Coronary artery (tissue), 2 donors: Measurements from ENCODE around the gene DHRS12.

Experiments used
- DNase-seq: peaks from one replicate; pipeline ENCODE4 v3.0.0-alpha.2; 2017; ENCODE audit warnings: low spot score
- H3K27ac ChIP-seq, 2 donors: fragments of 200-600 bp; sonication (generic); one replicate each; pipeline ENCODE4 v1.5.1; 2016 to 2019
- H3K4me3 ChIP-seq: fragments of 200-600 bp; sonication (generic); 2 replicates; pipeline ENCODE4 v1.5.1; 2016; ENCODE audit warnings: mild to moderate bottlenecking, moderate library complexity
- TF ChIP-seq, protein P1 (sequence below): fragments of 200-600 bp; sonication (generic); IDR thresholded peaks from one replicate; pipeline ENCODE4 v1.5.1; 2019; ENCODE audit warnings: antibody characterized with exemption

The DHRS12 gene

DNA sequence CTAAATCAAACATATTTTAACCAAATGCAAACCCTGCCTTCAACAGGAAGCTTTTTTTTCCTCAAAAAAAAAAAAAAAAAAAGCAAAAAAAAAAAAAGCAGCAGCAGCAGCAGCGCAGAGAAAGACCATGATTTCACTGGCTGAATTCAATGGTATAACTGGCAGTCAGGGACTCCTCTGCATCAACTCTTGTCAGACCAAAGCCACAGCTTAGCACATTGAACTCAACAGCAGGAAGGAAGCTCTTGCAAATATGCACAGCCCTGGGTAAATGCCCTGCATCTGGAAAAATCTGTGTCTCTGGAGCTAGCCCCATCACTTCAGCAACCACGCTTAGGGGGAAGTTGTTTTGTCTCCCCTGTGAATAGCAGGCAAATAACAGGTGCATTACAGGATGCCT is 17.6 kb upstream of the DHRS12 start:
- Histone ChIP-seq H3K4me3 (no peak overlapping the region), H3K27ac (no peak overlapping the region)
- TF ChIP-seq, protein P1, sequence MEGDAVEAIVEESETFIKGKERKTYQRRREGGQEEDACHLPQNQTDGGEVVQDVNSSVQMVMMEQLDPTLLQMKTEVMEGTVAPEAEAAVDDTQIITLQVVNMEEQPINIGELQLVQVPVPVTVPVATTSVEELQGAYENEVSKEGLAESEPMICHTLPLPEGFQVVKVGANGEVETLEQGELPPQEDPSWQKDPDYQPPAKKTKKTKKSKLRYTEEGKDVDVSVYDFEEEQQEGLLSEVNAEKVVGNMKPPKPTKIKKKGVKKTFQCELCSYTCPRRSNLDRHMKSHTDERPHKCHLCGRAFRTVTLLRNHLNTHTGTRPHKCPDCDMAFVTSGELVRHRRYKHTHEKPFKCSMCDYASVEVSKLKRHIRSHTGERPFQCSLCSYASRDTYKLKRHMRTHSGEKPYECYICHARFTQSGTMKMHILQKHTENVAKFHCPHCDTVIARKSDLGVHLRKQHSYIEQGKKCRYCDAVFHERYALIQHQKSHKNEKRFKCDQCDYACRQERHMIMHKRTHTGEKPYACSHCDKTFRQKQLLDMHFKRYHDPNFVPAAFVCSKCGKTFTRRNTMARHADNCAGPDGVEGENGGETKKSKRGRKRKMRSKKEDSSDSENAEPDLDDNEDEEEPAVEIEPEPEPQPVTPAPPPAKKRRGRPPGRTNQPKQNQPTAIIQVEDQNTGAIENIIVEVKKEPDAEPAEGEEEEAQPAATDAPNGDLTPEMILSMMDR, result no peak
- DNase-seq, result no peak

DNA sequence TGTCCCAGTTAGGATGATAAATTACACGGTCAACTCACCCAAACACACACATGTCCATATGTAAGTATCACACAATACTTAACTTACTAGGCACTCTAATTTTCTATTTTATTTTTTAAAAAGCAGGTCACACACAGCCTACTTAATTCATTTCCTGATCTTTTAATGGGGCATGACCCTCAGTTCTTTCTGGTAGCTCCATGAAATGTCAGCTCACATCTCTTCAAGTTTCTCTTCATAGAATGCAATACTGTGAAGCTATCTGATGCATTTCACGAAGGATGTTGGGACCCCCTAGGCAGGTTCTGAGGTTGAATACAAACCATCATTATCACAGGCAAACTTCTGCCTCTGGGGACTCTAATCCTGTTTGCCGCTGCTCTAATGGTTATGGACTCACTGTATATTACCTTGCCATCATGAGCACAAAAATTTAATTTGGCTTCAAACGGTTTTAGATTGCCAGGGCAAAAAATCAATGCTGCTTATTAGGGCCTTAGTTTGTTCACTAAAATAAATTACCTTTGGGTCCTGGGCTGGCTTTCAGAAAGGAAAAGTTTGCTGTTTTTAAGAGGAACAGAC is 16.1 kb upstream of the DHRS12 start:
- TF ChIP-seq, protein P1, result no peak
- H3K4me3 ChIP-seq, result no peak overlapping the region
- DNase-seq, result no peak
- H3K27ac ChIP-seq, result no peak overlapping the region

DNA sequence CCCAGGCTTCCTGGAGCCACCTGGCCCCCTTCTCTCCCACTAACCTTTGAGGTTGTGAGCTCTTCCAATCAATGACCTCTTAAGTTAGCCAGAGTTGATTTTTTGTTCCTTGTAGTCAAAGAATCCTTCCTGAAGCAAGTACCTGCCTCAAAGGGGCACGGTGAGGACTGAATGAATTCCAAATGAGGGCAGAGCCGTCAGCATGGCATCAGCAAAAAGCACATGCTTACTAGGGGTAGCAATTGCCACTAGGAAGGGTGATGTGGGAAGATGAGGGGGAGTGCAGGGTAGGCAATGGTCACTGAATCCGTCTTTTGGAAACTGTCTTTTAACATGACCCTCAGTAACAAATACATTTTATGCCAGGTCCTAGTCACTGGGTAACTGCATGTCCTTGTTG is 15.6 kb upstream of the DHRS12 start:
- no peak overlapping the region for H3K4me3 ChIP-seq
- DNase-seq, result no peak
- TF ChIP-seq, protein P1, result no peak
- H3K27ac ChIP-seq, result peak overlapping the region in 1 of 2 donors; percentile 26

DNA sequence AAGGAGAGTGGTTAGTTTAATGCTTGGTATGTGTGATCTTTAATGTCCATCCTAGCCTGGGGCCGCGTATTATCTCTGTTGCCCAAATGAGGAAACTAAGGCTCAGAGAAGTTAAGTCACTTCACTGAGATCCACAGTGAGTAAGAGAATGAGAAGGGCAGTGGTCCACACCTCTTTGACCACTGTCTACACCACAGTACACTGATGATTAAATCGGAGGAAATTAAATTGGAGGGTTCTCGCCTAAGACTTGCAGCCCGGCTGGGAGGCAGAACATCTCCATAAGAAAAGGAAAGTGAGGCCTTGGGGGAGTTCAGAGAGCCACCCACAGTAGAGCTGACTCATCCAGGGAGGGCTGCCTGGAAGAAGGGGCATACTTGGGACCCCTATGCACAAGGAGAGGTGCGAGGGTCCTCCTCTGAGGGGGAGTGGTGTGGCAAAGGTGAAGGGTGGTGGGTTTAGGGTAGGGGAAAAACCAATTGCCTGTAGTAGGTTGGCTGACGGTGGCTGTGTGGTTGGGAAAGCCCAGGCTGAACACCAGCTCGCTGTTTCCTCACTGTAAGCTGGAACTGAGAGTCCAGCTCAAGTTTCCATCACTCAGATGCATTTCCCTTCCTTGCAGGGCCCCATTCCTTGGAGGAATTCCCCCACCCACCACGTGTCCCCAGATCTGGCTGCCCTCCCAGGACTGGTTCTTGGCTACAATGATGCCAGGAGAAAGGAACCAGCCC is 15.0 kb upstream of the DHRS12 start:
- no peak for DNase-seq
- Histone ChIP-seq H3K27ac (peak overlapping the region; percentile 26 to 46), H3K4me3 (no peak overlapping the region)
- TF ChIP-seq, protein P1, result no peak

DNA sequence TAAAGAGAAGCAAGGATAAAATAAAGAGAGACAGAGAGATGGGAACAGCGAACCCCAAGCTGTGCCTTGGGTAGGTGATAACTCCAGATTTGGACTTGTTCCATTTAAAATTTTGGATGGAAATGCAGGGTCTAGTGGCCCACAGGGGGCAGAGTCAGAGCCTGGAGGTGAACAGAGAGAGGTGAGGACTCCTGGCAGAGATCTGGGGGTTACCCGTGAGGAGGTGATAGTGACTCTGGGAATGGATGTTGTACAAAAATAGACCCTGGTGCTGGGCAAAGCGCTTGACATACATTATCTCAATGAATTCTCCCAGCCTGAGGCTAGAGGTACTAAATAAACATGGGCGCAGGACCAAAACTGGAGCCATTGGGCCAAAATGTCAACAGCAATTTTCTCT is 14.3 kb upstream of the DHRS12 start:
- H3K27ac ChIP-seq, result no peak overlapping the region
- H3K4me3 ChIP-seq, result no peak overlapping the region
- TF ChIP-seq, protein P1, result no peak
- no peak for DNase-seq

DNA sequence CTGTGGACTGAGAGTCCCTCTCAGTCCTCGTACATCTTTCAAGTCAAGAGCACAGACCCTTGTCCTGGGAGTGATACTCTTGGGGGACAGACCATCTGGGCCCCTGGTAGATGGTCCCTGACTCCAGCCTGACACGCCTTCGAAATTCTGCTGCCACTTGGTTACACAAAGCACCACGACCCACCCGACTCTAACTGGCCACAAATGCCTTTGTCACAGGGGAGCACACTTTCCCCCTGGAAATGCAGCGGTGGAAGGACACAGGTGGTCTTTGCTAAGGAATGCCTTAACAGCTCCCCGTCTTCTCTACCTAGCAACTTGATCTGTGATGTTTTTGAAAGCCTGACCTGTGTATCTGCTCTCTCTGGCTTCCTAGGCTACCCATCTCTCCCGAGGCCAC is 13.8 kb upstream of the DHRS12 start:
- TF ChIP-seq, protein P1, result no peak
- Histone ChIP-seq H3K4me3 (no peak overlapping the region), H3K27ac (no peak overlapping the region)
- no peak for DNase-seq

DNA sequence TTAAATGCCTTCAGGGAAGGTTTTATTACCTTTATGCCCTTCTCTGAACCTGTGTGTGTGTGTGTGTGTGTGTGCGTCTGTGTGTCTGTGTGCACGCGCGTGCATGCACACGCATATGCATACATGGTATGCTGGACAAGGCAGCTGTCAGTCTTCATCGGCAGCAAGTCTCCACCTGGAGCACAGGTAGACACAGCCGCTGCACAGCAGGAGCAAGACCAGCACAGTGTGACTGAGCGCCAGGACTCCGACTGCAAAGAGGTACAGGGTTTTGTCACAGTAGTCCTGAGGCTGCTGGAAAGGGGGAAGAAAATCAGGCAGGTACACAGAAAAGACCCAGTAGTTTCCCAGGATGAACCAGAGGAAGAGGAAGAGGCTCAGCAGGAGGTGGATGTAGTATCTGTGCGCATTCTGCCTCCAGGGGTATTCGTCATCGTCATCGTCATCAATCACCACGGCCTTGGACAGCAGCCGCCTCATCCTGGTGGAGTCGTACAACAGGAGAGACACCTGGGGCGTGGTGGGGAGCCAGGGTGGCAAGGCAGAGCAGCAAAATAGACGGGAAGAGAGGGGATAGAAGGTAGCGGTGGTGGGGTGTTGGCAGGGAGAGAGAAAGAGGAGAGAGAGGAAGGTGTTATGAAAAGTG is 12.8 kb upstream of the DHRS12 start:
- H3K4me3 ChIP-seq, result no peak overlapping the region
- no peak for DNase-seq
- TF ChIP-seq, protein P1, result no peak
- H3K27ac ChIP-seq, result no peak overlapping the region
